Uterus (tissue), 2 donors: ENCODE data around the gene PIWIL4.

ENCODE experiments used
- POLR2A ChIP-seq, 2 donors: fragments of 450-650 bp; IDR thresholded peaks; one replicate each; pipeline ENCODE4 v1.6.1; 2016; ENCODE audit warnings: antibody characterized with exemption in 2 of 2, mild to moderate bottlenecking in 1 of 2, moderate library complexity in 1 of 2
- TF ChIP-seq, protein P1 (sequence below), 4 experiments: fragments of 200-600 bp in 2 of 4; fragments of 450-650 bp in 2 of 4; sonication (generic) in 2 of 4; IDR thresholded peaks; one replicate each; pipeline ENCODE4 v1.5.1; 2016 to 2019; ENCODE audit warnings: antibody characterized with exemption in 4 of 4, mild to moderate bottlenecking in 2 of 4, moderate library complexity in 1 of 4

DNA sequence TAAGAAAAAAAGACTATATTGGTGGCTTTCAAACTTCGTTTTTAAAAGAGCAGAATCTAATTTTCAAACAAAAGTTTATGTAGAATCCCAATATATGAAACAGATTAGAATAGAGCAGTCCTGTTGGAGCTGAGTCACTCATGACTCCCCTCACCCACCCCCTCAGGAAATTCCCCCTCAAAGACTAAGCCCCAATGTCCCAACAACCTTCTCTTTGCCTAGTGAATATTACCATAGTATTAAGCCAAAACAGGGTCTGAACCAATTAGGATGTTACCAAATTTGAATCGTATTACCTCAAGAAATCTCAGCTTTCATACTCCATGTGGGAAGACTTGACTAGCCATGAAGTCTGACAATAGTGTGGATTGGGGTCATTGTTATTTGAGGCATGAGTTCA lies 7.8 kb upstream of the PIWIL4 start:
- TF ChIP-seq, protein P1, sequence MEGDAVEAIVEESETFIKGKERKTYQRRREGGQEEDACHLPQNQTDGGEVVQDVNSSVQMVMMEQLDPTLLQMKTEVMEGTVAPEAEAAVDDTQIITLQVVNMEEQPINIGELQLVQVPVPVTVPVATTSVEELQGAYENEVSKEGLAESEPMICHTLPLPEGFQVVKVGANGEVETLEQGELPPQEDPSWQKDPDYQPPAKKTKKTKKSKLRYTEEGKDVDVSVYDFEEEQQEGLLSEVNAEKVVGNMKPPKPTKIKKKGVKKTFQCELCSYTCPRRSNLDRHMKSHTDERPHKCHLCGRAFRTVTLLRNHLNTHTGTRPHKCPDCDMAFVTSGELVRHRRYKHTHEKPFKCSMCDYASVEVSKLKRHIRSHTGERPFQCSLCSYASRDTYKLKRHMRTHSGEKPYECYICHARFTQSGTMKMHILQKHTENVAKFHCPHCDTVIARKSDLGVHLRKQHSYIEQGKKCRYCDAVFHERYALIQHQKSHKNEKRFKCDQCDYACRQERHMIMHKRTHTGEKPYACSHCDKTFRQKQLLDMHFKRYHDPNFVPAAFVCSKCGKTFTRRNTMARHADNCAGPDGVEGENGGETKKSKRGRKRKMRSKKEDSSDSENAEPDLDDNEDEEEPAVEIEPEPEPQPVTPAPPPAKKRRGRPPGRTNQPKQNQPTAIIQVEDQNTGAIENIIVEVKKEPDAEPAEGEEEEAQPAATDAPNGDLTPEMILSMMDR (IDR thresholded peaks at IDR 0.05), result no peak
- TF ChIP-seq POLR2A (IDR thresholded peaks at IDR 0.05), result no peak
